CD4-positive, CD25-positive, alpha-beta regulatory T cell (primary cell): Measurements from ENCODE around the gene CAMKMT. TPM values are rescaled to one million over a fixed set of nuclear protein-coding genes. Genes with fewer than 3 reads are reported as not detected.

Experiments used
- ATAC-seq, 2 donors: fragments of 150-1000 bp; cut with Tn5 transposase; one replicate each; pipeline ENCODE4 v1.10.0; 2021; ENCODE audit warnings: low read depth in 2 of 2, moderate number of reproducible peaks in 2 of 2, moderate library complexity in 1 of 2
- DNase-seq, 3 donors: peaks; one replicate each; pipeline versions ENCODE4 v3.0.0 to v3.0.0-alpha.2; 2012 to 2022; ENCODE audit warnings: mixed read lengths in 1 of 3
- H3K27ac ChIP-seq: one replicate; pipeline ENCODE4 v1.7.0; 2013; ENCODE audit warnings: mild to moderate bottlenecking, low read length; ENCODE audit not compliant: insufficient read depth, poor library complexity, severe bottlenecking
- H3K27me3 ChIP-seq: one replicate; pipeline ENCODE4 v1.7.0; 2013; ENCODE audit warnings: low read length; ENCODE audit not compliant: control insufficient read depth, insufficient read depth
- H3K36me3 ChIP-seq: one replicate; pipeline ENCODE4 v1.7.0; 2013; ENCODE audit warnings: mild to moderate bottlenecking, low read length, moderate library complexity; ENCODE audit not compliant: control insufficient read depth, insufficient read depth
- H3K4me1 ChIP-seq: 2 replicates; pipeline ENCODE4 v1.7.0; 2013; ENCODE audit warnings: mild to moderate bottlenecking, low read length; ENCODE audit not compliant: insufficient read depth, control insufficient read depth, poor library complexity, severe bottlenecking
- H3K4me3 ChIP-seq: one replicate; pipeline ENCODE4 v1.7.0; 2013; ENCODE audit warnings: low read depth, mild to moderate bottlenecking, low read length, moderate library complexity
- H3K9me3 ChIP-seq, 2 experiments: 1 replicate in 1 of 2; 2 replicates in 1 of 2; pipeline ENCODE4 v1.7.0; 2013; ENCODE audit warnings: low read length in 2 of 2, mild to moderate bottlenecking in 1 of 2, moderate library complexity in 1 of 2; ENCODE audit not compliant: control insufficient read depth in 2 of 2
- H3K27ac Mint-ChIP-seq, 3 donors: one replicate each; pipeline ENCODE4 v1.8.0; 2020 to 2022; ENCODE audit warnings: mild to moderate bottlenecking in 3 of 3, mixed read lengths in 3 of 3, moderate library complexity in 2 of 3
- H3K27me3 Mint-ChIP-seq: one replicate; pipeline ENCODE4 v1.8.0; 2022; ENCODE audit warnings: mild to moderate bottlenecking, mixed read lengths
- H3K36me3 Mint-ChIP-seq: one replicate; pipeline ENCODE4 v1.8.0; 2020; ENCODE audit warnings: mixed read lengths
- H3K4me1 Mint-ChIP-seq, 4 donors: one replicate each; pipeline ENCODE4 v1.8.0; 2020 to 2022; ENCODE audit warnings: mixed read lengths in 4 of 4, mild to moderate bottlenecking in 1 of 4
- H3K4me3 Mint-ChIP-seq, 4 donors: one replicate each; pipeline ENCODE4 v1.8.0; 2020 to 2022; ENCODE audit warnings: mild to moderate bottlenecking in 4 of 4, mixed read lengths in 4 of 4, moderate library complexity in 3 of 4
- H3K9me3 Mint-ChIP-seq, 7 donors: one replicate each; pipeline ENCODE4 v1.8.0; 2020 to 2022; ENCODE audit warnings: mixed read lengths in 7 of 7, mild to moderate bottlenecking in 3 of 7, moderate library complexity in 2 of 7
- polyA plus RNA-seq, 4 donors: library from polyadenylated mRNA; unstranded; fragments of 300-500 nt; fragmentation: Illumina TruSeq; gene quantifications; one replicate each; pipeline ENCODE4 v1.2.3, GENCODE V29; 2021
- total RNA-seq: library from RNA; stranded (reverse); gene quantifications from one replicate; pipeline ENCODE4 v1.2.3, GENCODE V29; 2022

The CAMKMT gene
- total and polyA plus RNA-seq, 5 donors from 2014 or later, result 17.6 to 27.6 (median 19.5) TPM

DNA sequence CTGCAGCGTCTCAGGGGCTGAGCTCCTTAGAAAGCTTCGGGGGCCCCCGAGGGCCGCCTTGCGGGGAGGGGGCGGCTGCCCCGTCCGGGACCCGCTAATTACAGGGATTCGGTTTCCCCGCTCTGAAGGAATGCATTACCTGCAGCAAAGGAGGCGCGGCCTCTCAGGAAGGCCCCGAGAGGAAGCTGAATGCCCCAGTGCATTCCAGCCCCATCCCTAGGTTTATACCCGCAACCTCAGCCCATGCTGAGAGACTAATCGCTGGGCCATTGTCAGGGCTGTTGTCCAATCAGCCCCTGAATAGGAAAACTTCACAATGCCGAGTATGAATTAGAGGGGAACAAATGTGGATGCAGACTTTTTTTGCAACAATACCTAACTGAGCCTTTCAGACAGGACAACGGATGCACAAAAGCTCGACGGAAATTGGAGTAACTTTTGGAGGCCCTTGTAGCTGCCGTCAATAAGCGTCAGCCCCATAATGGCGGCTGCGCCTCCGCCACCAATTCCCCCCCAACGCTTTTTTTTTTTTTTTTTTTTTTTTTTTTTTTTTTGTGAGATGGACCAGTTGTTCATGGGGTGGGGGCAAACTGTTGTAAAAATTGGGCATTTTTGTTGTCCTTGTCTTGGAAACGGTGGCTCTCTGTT lies 441.2 kb downstream of the CAMKMT start:
- no peaks in the 10 kb centered on the region for H3K36me3 ChIP-seq
- no peak overlapping the region for H3K27ac Mint-ChIP-seq
- peaks cover 60% of the 10 kb centered on the region for H3K27me3 ChIP-seq
- no peak overlapping the region for H3K27ac ChIP-seq
- H3K4me1 ChIP-seq, result peaks cover 15% of the 10 kb centered on the region
- H3K4me3 ChIP-seq, result no peak overlapping the region
- H3K9me3 Mint-ChIP-seq, result peaks cover 0 to 5% (median 0%) of the 10 kb centered on the region in 7 donors
- H3K27me3 Mint-ChIP-seq, result peaks cover 89% of the 10 kb centered on the region
- peaks cover 4% of the 10 kb centered on the region for H3K36me3 Mint-ChIP-seq
- no peaks in the 10 kb centered on the region for H3K9me3 ChIP-seq
- no peak for ATAC-seq
- no peak for DNase-seq
- H3K4me1 Mint-ChIP-seq, result peaks cover 3 to 18% (median 7%) of the 10 kb centered on the region in 4 donors
- H3K4me3 Mint-ChIP-seq, result no peak overlapping the region

DNA sequence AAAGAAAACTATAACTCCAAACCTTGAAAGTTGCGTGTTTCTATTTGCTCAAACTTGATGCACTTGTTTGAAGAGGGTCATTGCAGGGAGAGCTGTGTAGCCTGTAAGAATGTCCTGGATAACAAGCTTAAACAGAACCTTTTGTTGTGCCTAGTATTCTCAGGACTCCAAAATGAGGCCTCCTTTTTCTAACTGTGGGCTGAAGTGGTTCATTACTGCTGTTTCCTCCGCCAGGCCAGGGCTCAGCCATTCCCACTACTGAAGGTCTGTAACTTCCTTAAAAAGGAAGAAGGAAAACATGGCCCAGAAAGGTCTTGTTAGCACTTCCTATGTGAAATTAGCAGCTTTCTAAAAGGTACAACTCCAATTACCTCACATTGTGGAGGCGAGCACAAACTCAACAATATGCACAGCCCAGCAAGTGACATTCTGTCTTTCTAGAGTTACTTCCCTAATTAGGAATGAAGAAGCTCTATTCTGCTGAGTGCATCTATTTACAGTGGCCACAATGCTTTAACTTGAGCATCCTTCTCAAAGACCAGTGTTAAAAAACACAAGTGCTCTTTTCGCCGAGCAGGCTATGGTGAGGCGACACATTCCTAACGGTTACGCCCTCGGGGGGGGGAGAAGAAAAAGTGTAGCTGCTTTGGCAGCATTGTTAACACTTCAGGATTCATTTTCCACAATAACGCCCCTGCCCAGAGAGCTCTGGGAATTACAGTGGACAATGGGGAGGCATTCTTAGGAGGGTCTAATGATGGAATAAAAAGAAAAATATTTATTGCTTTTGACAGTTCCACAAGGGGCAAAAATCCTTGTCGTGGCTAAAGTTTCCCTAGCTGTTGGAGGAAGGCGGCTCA lies 442.9 kb downstream of the CAMKMT start:
- H3K27ac ChIP-seq, result no peak overlapping the region
- no peaks in the 10 kb centered on the region for H3K9me3 ChIP-seq
- Mint-ChIP-seq H3K4me1 (peaks cover 3 to 18% (median 7%) of the 10 kb centered on the region in 4 donors), H3K36me3 (peaks cover 4% of the 10 kb centered on the region), H3K27me3 (peaks cover 81% of the 10 kb centered on the region), H3K9me3 (peaks cover 0 to 2% (median 0%) of the 10 kb centered on the region in 7 donors), H3K4me3 (no peak overlapping the region), H3K27ac (no peak overlapping the region)
- H3K27me3 ChIP-seq, result peaks cover 54% of the 10 kb centered on the region
- DNase-seq, result no peak
- no peaks in the 10 kb centered on the region for H3K36me3 ChIP-seq
- ATAC-seq, result no peak
- no peak overlapping the region for H3K4me3 ChIP-seq
- H3K4me1 ChIP-seq, result peaks cover 15% of the 10 kb centered on the region

DNA sequence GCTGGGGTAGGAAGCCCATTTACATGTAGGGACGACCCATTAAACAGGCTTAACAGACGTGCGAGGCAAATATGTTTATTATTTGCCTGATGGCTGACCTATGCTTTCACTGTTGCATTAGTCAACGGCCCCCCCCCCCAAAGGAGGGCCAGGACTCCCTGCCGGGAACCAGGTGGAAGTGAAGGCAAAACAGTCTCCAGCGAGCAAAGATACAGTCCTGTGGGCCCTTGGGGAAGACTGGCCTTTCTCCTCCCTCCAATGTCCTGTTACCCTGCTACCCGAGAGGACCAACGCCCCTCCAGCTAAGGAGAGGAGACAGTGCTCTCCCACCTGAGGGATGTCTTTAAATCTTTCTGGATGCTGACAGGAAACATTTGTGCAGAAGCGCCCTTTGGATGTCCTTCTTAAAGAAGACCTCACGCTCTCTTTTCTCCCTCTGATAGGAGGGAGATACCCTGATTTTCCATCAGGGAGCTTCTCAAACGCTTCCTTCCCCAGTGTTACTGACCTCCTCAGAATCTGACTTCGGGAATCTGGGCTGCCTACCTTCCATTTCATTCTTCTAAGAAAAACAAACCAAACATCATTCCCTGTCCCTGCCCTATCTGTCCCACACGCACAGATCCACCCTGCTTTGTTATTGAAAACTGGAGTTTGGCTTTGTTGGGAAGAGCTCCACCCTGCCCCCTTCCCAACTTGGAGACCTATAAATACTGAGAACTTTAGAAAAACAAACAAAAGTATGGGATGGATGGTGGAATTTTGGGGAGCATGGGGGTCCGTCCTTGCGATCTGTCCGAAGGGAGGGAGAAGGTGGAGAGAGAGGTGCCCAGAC lies 443.9 kb downstream of the CAMKMT start:
- Histone ChIP-seq H3K4me3 (no peak overlapping the region), H3K27ac (no peak overlapping the region), H3K9me3 (no peaks in the 10 kb centered on the region), H3K27me3 (peaks cover 47% of the 10 kb centered on the region), H3K36me3 (no peaks in the 10 kb centered on the region), H3K4me1 (peaks cover 15% of the 10 kb centered on the region)
- Mint-ChIP-seq H3K4me1 (peaks cover 3 to 14% (median 7%) of the 10 kb centered on the region in 4 donors), H3K9me3 (peaks cover 0 to 2% (median 0%) of the 10 kb centered on the region in 7 donors), H3K36me3 (peaks cover 4% of the 10 kb centered on the region), H3K27me3 (peaks cover 77% of the 10 kb centered on the region), H3K4me3 (no peak overlapping the region), H3K27ac (no peak overlapping the region)
- DNase-seq (no peak), ATAC-seq (no peak)

DNA sequence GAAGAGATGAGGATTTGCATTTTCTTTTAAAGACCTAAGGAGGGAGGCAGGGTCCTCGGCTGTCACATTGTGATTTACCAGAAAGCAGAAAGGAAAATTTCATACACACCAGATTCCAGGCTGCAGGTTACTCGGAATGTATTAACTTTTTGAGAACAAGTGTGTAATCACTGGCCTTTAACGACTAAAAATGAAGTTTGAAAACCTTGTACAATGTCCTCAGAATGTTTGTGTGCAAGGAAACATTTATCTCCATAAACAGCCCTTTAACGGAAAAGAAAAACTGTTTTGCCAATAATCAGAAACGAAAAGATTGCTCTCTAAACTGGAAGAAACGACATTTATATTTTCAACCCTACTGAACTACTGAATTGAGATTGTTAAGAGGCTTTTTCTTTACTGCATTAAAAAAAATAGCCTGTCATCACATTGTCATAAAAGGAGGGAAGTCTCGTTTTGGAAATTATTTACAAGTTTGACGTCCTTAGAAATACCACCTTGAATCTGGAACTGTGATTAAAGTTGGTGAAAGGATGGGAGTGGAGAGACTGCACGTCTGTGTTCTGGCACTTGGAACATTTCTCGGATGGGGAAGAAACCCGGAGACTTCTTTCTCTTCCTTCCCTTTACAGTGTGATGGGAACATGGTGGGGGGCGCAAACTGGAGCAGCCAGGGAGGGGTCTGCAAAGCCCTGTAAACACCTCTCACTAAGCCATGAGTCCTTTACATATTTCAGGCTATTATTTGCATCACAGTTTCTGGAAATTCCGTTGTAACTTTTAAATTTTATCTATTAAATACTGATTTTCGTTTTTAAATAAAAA lies 445.7 kb downstream of the CAMKMT start:
- H3K27ac ChIP-seq, result no peak overlapping the region
- no peak for DNase-seq
- Mint-ChIP-seq H3K4me1 (peaks cover 0 to 6% (median 2%) of the 10 kb centered on the region in 4 donors), H3K27me3 (peaks cover 69% of the 10 kb centered on the region), H3K36me3 (peaks cover 7% of the 10 kb centered on the region), H3K27ac (no peak overlapping the region), H3K4me3 (no peak overlapping the region), H3K9me3 (peaks cover 0 to 6% (median 0%) of the 10 kb centered on the region in 7 donors)
- peaks cover 2% of the 10 kb centered on the region for H3K4me1 ChIP-seq
- no peaks in the 10 kb centered on the region for H3K36me3 ChIP-seq
- no peak for ATAC-seq
- no peak overlapping the region for H3K4me3 ChIP-seq
- no peaks in the 10 kb centered on the region for H3K9me3 ChIP-seq
- peaks cover 37% of the 10 kb centered on the region for H3K27me3 ChIP-seq

DNA sequence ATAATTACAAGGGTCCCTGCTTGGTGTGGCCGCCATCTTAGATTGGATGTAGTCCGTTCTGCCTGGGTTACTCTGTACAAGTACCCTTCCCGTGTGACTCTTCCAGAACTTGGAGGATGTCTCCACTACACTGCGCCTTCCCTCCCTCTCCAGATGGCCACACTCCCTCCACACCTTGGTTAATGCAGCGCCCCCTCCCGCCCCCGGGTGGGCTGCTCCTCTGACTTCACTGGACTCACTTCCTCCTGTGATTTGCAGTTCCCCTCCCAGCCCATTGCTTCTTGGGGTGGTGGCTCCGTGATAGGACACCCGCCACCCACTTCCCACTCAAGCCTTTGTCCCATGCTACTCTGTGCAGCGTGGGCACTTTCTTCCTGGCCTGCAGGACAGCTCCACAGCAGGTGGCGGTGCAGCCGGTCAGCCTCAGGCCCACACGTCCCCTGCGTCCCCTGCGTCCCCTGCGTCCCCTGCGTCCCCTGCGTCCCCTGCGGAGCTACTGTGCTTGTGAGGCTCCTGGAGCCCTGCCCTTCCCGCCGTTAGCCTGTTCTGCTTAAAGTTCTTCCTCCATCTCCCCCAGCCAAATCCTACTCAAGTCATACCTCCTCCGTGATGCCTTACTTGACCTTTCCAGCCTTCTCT lies 449.3 kb downstream of the CAMKMT start:
- H3K27ac Mint-ChIP-seq, result no peak overlapping the region
- peak overlapping the region in 1 of 4 donors; percentile 27 for H3K4me3 Mint-ChIP-seq
- H3K4me1 ChIP-seq, result no peaks in the 10 kb centered on the region
- H3K9me3 Mint-ChIP-seq, result peaks cover 0 to 6% (median 0%) of the 10 kb centered on the region in 7 donors
- H3K36me3 Mint-ChIP-seq, result peaks cover 3% of the 10 kb centered on the region
- no peak overlapping the region for H3K4me3 ChIP-seq
- peaks cover 53% of the 10 kb centered on the region for H3K27me3 Mint-ChIP-seq
- no peaks in the 10 kb centered on the region for H3K9me3 ChIP-seq
- H3K36me3 ChIP-seq, result no peaks in the 10 kb centered on the region
- ATAC-seq (no peak), DNase-seq (no peak)
- H3K27me3 ChIP-seq, result peaks cover 18% of the 10 kb centered on the region
- peaks cover 0 to 4% (median 0%) of the 10 kb centered on the region in 4 donors for H3K4me1 Mint-ChIP-seq
- no peak overlapping the region for H3K27ac ChIP-seq

DNA sequence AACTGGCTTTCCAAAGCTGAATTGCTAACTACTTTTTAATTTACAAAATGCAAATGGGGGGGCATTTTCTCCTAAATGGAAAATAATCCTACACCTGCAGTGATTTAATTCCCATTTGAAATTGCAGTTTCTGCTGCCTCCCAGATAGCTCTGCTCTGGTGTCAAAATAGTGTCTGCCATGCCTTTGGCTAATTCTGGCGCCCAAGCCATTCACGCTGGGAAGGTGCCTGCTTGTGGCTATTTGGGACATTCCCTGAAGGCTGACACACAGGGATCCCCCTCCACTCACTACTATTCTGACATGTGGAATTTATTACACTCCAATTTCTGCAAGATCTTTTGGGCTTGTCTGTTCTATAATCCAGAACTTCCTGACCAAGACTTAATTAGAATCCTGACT lies 451.4 kb downstream of the CAMKMT start:
- Mint-ChIP-seq H3K36me3 (peaks cover 3% of the 10 kb centered on the region), H3K4me1 (no peaks in the 10 kb centered on the region), H3K9me3 (peaks cover 0 to 6% (median 0%) of the 10 kb centered on the region in 7 donors), H3K27me3 (peaks cover 36% of the 10 kb centered on the region), H3K27ac (no peak overlapping the region), H3K4me3 (peak overlapping the region in 1 of 4 donors; percentile 24)
- ATAC-seq (no peak), DNase-seq (no peak)
- Histone ChIP-seq H3K4me1 (no peaks in the 10 kb centered on the region), H3K27me3 (peaks cover 6% of the 10 kb centered on the region), H3K9me3 (no peaks in the 10 kb centered on the region), H3K4me3 (no peak overlapping the region), H3K27ac (no peak overlapping the region), H3K36me3 (no peaks in the 10 kb centered on the region)
